ENCODE measurements around the gene PRR35. TPM values are rescaled to one million over a fixed set of nuclear protein-coding genes. Genes with fewer than 3 reads are reported as not detected.

The PRR35 gene
- total RNA-seq, 1 donor from 2014 or later, result not detected

- intact Hi-C loops (cut with micrococcal nuclease), result loop anchor here (1.0 to 5.0 kb wide), 4 partner anchors 40 to 126 kb away; partner anchors contain the start of genes DECR2, METTL26, NHLRC4 and PIGQ
Measured at GRCh38 chr16:527015-527903, 32.9 kb upstream of the PRR35 start, which contains the start of gene CAPN15. Gene CAPN15, plus strand, starts transcription at chr16:527712. Its CDS starts 19,127 bp downstream, at chr16:546839.

- intact Hi-C loops (cut with micrococcal nuclease), result loop anchor here (5.0 kb wide), 2 partner anchors 39 to 109 kb away; partner anchors contain the start of genes METTL26, NHLRC4 and PIGQ
Measured at GRCh38 chr16:528111-529011, 31.8 kb upstream of the PRR35 start.

- intact Hi-C loops (cut with micrococcal nuclease), result loop anchor here (5.0 kb wide), 2 partner anchors 38 to 108 kb away; partner anchors contain the start of genes METTL26, NHLRC4 and PIGQ
Measured at GRCh38 chr16:529012-529575, 31.1 kb upstream of the PRR35 start.

DNA sequence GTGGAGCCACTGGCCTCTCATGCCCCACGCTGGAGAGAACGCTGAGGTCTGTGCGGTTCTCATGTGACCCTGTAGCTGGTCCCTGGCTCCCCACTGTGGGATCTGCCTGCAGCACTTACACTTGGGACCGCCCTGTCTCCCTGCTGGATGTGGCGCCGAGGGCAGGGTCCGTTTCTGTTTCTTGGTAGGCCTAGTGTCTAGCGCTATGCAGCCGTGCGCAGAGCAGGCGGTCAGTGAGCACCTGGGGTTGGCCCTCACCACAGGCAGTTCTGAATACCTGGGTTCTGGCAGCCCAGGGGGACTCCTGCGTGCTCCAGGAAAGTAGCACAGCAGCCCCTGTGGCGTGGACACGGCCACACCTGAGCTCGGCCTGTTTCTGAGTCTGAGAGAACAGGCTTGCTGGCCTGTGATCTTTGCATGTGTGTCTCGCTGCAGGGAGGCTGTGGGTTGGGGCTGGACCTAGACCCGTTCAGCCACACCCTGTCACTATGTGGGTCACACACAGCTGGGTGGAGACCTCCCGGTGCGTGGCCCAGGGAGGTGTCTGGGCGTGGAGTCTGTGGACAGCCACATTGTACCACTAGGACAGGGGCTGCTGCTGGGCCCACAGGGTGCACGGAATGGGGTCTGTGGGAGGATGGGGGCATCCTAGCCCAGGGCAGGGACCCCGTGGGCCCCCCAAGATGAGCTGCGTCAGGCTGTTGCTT, 29.9 kb upstream of the PRR35 start:
- intact Hi-C loops (cut with micrococcal nuclease), result no loop called here

- intact Hi-C loops (cut with micrococcal nuclease), result no loop called here
Measured at GRCh38 chr16:531494-532125, 28.6 kb upstream of the PRR35 start.

GRCh38 chr16:533391-534123, 26.6 kb upstream of the PRR35 start:
- intact Hi-C loops (cut with micrococcal nuclease), result no loop called here

- intact Hi-C loops (cut with micrococcal nuclease), result no loop called here
Measured at GRCh38 chr16:534135-534534, 26.1 kb upstream of the PRR35 start.

- intact Hi-C loops (cut with micrococcal nuclease), result no loop called here
Measured at GRCh38 chr16:534856-535445, 25.2 kb upstream of the PRR35 start.

GRCh38 chr16:535446-536405, 24.5 kb upstream of the PRR35 start:
- intact Hi-C loops (cut with micrococcal nuclease), result no loop called here

DNA sequence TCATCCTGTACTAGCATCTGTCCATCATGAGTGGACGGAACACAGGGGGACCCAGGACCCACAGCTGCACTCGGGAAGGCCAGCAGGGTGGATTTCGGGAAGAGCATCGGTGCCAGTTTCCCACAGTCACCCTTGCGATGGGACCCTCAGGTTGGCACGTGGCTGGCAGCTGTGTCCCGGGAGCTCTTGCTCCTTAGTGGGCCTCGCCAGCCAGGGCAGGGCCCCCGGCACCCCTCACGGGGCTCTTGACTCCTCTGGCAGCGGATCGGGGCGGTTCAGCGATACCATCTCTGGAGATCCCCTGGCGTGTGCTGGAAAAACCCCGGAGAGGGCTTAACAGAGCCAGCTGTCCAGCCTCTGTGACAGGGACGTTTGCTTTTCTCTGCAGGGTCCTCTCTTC, 23.4 kb upstream of the PRR35 start:
- intact Hi-C loops (cut with micrococcal nuclease), result no loop called here

DNA sequence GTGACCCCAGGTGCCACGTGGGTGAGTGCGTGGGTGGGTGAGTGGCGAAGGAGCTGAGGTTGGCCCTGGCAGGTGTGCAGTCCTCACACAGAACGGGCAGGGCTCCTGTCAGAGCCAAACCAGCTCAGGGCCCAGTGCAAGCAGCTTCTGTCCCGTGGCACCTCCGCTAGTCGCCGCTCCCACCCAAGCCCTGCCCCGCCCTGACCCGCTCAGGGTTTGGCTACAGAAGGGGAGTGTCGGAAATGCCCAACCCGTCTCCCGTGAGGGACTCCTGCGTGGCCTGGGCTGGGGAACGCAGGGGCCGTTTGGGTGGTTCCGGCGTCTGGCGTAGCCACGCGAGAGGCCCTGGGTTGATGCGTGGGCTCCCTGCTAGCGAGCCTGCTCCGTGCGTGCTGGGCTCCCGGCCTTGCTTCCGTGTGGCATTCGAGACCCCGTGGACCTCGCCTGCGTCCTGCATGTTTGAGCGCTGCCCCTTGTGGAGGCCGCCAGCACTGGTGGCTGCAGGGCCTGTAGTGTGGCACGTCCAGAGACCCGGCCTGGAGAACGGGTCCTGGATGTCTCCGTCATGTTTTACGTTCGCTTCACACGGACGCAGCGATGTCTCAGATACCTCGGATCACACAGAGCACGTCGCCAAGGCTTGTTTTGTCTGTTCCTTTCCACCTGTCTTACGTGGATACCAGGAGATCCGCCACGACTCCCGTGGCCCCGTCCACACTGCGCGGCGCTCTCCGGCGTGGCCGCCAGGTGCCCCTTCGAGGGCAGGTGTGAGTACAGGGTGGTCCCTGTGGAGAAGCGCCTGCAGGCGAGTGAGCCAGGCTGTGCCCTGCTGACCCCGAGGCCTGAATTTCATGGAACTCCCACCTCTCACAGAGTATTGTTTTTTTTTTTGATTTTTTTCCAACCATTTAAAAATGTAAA, 22.5 kb upstream of the PRR35 start:
- intact Hi-C loops (cut with micrococcal nuclease), result no loop called here

- intact Hi-C loops (cut with micrococcal nuclease), result no loop called here
Measured at GRCh38 chr16:539901-540530, 20.2 kb upstream of the PRR35 start.

DNA sequence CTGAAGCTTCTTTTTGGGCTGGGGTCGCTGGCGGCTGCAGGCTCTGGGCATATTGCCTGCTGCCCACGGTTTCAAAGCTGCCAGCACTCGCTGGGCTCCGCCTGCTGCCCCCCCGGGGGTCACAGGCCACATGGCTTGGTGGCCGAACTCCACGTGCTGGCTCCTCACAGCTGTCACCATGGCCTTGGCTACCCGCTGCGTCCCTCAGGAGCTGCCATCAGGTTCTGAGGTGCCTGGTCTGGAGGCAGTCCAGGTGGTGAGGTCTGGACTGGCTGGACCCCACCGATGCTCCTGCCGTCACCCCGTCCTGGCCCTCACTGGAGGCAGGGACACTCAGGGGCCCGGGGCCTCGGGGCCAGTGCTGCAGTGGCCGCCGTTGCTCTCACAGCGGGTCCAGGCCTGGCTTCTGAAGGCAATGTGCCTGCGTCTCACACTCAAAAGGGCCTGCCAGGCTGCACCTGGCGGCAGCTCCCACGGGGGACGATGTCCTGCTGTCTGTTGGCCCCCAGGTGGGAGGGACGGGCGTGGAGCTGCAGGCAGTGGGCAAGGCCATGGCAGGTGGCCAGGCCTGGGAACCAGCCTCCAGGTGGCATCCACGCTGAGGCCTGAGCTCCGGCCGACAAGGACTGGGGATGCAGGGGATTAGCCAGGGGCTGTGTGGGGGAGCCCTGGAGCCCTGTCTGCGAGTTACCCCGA, 19.4 kb upstream of the PRR35 start:
- intact Hi-C loops (cut with micrococcal nuclease), result no loop called here

GRCh38 chr16:543301-544164, 16.7 kb upstream of the PRR35 start:
- intact Hi-C loops (cut with micrococcal nuclease), result no loop called here

- intact Hi-C loops (cut with micrococcal nuclease), result no loop called here
Measured at GRCh38 chr16:544517-544916, 15.7 kb upstream of the PRR35 start.

Measured in T-helper 2 cell treated with Interferon-gamma antibody and Interleukin-4, amounts not matched to agents 100 ng/mL and 5 ng/mL, for 36 hours (primary cell).